H1 (cell line): Measurements from ENCODE around the gene SSTR3. TPM values are rescaled to one million over a fixed set of nuclear protein-coding genes. Genes with fewer than 3 reads are reported as not detected.

ENCODE experiments used
- CTCF ChIA-PET: fragments of 300-600 bp; sonication (Branson Sonifier 250); formaldehyde crosslinking; loops from one replicate; lab custom pipeline; 2021; ENCODE audit not compliant: partially characterized antibody; lab: Charles Lee
- POLR2A ChIA-PET: fragments of 300-600 bp; sonication (Branson Sonifier 250); formaldehyde crosslinking; loops from one replicate; lab custom pipeline; 2021; ENCODE audit warnings: inconsistent platforms; ENCODE audit not compliant: partially characterized antibody; lab: Charles Lee
- DNase-seq, 2 experiments: peaks; one replicate each; pipeline versions ENCODE4 v3.0.0 to v3.0.0-alpha.2; 2010 to 2022; ENCODE audit warnings: low spot score in 2 of 2, low read depth in 1 of 2, mixed read lengths in 1 of 2
- FAIRE-seq: peaks from 2 replicates; lab custom pipeline; 2011; peaks lifted over from hg19 to GRCh38; lab: Jason Lieb, UNC
- H2AFZ ChIP-seq: 2 replicates; pipeline ENCODE4 v1.8.1; 2012; ENCODE audit warnings: low read length, inconsistent platforms
- H2AK5ac ChIP-seq: 2 replicates; pipeline ENCODE4 v1.6.1; 2013; ENCODE audit warnings: low read depth, low read length
- H2BK120ac ChIP-seq: replicated peaks from 2 replicates; pipeline ENCODE3; 2013; ENCODE audit warnings: low read depth, low read length, inconsistent platforms
- H2BK12ac ChIP-seq: 2 replicates; pipeline ENCODE4 v1.6.1; 2013; ENCODE audit warnings: low read depth, low read length
- H2BK15ac ChIP-seq: 2 replicates; pipeline ENCODE4 v1.6.1; 2013; ENCODE audit warnings: low read length
- H2BK20ac ChIP-seq: 2 replicates; pipeline ENCODE4 v1.6.1; 2013; ENCODE audit warnings: low read length
- H2BK5ac ChIP-seq: 2 replicates; pipeline ENCODE4 v1.6.1; 2013; ENCODE audit warnings: low read depth, low read length
- H3K14ac ChIP-seq: 2 replicates; pipeline ENCODE4 v1.6.1; 2013; ENCODE audit warnings: inconsistent platforms; ENCODE audit not compliant: insufficient read length
- H3K18ac ChIP-seq: 2 replicates; pipeline ENCODE4 v1.6.1; 2013; ENCODE audit warnings: low read length; ENCODE audit errors: extremely low read depth
- H3K23ac ChIP-seq: 2 replicates; pipeline ENCODE4 v1.6.1; 2013; ENCODE audit warnings: inconsistent platforms; ENCODE audit not compliant: insufficient read length
- H3K23me2 ChIP-seq: 2 replicates; pipeline ENCODE4 v1.6.1; 2013; ENCODE audit warnings: low read depth, low read length
- H3K27ac ChIP-seq: 2 replicates; pipeline ENCODE4 v1.6.1; 2011; ENCODE audit warnings: low read depth, low read length, inconsistent platforms
- H3K27me3 ChIP-seq, 4 experiments: replicated peaks in 1 of 4; 1 replicate in 1 of 4; 2 replicates in 3 of 4; pipeline versions ENCODE4 v1.6.1 to v1.8.1; 2011 to 2013; ENCODE audit warnings: low read length in 3 of 4, mild to moderate bottlenecking in 3 of 4, inconsistent platforms in 2 of 4, mixed read lengths in 2 of 4, moderate library complexity in 1 of 4; ENCODE audit not compliant: control insufficient read depth in 3 of 4, insufficient read depth in 3 of 4; ENCODE audit errors: extremely low read depth in 1 of 4
- H3K36me3 ChIP-seq, 4 experiments: 2 replicates each; pipeline versions ENCODE4 v1.6.1 to v1.8.1; 2011 to 2013; ENCODE audit warnings: mild to moderate bottlenecking in 4 of 4, low read length in 3 of 4, moderate library complexity in 2 of 4, control low read depth in 1 of 4, inconsistent platforms in 1 of 4; ENCODE audit not compliant: insufficient read depth in 4 of 4, control insufficient read depth in 2 of 4
- H3K4ac ChIP-seq: replicated peaks from 2 replicates; pipeline ENCODE3; 2013; ENCODE audit warnings: low read length, low read depth, mixed read lengths, inconsistent platforms; ENCODE audit not compliant: insufficient read length
- H3K4me1 ChIP-seq, 4 experiments: replicated peaks in 1 of 4; 1 replicate in 1 of 4; 2 replicates in 3 of 4; pipeline versions ENCODE4 v1.6.1 to v1.8.1; 2011 to 2013; ENCODE audit warnings: low read length in 3 of 4, inconsistent platforms in 2 of 4, mixed read lengths in 1 of 4; ENCODE audit not compliant: insufficient read depth in 4 of 4, control insufficient read depth in 3 of 4
- H3K4me2 ChIP-seq, 2 experiments: 2 replicates each; pipeline versions ENCODE4 v1.6.1 to v1.8.1; 2011 to 2013; ENCODE audit warnings: low read depth in 2 of 2, low read length in 2 of 2, control low read depth in 1 of 2, inconsistent platforms in 1 of 2, mild to moderate bottlenecking in 1 of 2; ENCODE audit not compliant: insufficient read depth in 1 of 2
- H3K4me3 ChIP-seq, 4 experiments: fragments of 200-600, 300-600 bp in 1 of 4; sonication (generic), shearing (Covaris generic), sonication (Bioruptor Twin) in 1 of 4; 2 replicates each; pipeline versions ENCODE4 v1.5.1 to v1.8.1; 2011 to 2016; ENCODE audit warnings: low read length in 4 of 4, low read depth in 3 of 4, control low read depth in 2 of 4, inconsistent platforms in 2 of 4, mild to moderate bottlenecking in 2 of 4, mixed read lengths in 1 of 4, moderate library complexity in 1 of 4; ENCODE audit not compliant: insufficient read depth in 2 of 4; ENCODE audit errors: extremely low read depth in 1 of 4
- H3K56ac ChIP-seq: replicated peaks from 2 replicates; pipeline ENCODE3; 2013; ENCODE audit warnings: low read depth, mild to moderate bottlenecking, mixed read lengths, low read length, inconsistent platforms; ENCODE audit not compliant: insufficient read length
- H3K79me1 ChIP-seq: 2 replicates; pipeline ENCODE4 v1.6.1; 2013; ENCODE audit warnings: low read depth, low read length, control low read depth
- H3K79me2 ChIP-seq, 2 experiments: 2 replicates each; pipeline versions ENCODE4 v1.6.1 to v1.8.1; 2012 to 2013; ENCODE audit warnings: low read length in 2 of 2, mild to moderate bottlenecking in 2 of 2, inconsistent platforms in 1 of 2; ENCODE audit not compliant: insufficient read depth in 2 of 2, control insufficient read depth in 1 of 2
- H3K9ac ChIP-seq, 4 experiments: replicated peaks in 1 of 4; 1 replicate in 1 of 4; 2 replicates in 3 of 4; pipeline versions ENCODE4 v1.6.1 to v1.8.1; 2011 to 2013; ENCODE audit warnings: low read depth in 3 of 4, low read length in 3 of 4, control low read depth in 2 of 4, mild to moderate bottlenecking in 2 of 4, moderate library complexity in 2 of 4, inconsistent platforms in 1 of 4; ENCODE audit errors: extremely low read depth in 1 of 4
- H3K9me3 ChIP-seq, 2 experiments: 2 replicates each; pipeline versions ENCODE4 v1.6.1 to v1.8.1; 2012 to 2013; ENCODE audit warnings: mild to moderate bottlenecking in 2 of 2, moderate library complexity in 2 of 2, control low read depth in 1 of 2, inconsistent platforms in 1 of 2, low read depth in 1 of 2, low read length in 1 of 2, mixed read lengths in 1 of 2; ENCODE audit not compliant: insufficient read depth in 2 of 2
- H4K20me1 ChIP-seq, 2 experiments: replicated peaks in 1 of 2; 2 replicates each; pipeline versions ENCODE3 to v1.8.1; 2011 to 2013; ENCODE audit warnings: inconsistent platforms in 2 of 2, low read length in 2 of 2, mild to moderate bottlenecking in 1 of 2; ENCODE audit not compliant: insufficient read depth in 2 of 2, control insufficient read depth in 1 of 2
- H4K5ac ChIP-seq: 2 replicates; pipeline ENCODE4 v1.6.1; 2013; ENCODE audit warnings: low read length, low read depth, mixed read lengths, inconsistent platforms; ENCODE audit not compliant: insufficient read length
- H4K8ac ChIP-seq: 2 replicates; pipeline ENCODE4 v1.8.0; 2013; ENCODE audit warnings: mild to moderate bottlenecking, moderate library complexity, low read length, inconsistent platforms; ENCODE audit not compliant: insufficient read depth; ENCODE audit errors: extremely low read depth
- H4K91ac ChIP-seq: replicated peaks from 2 replicates; pipeline ENCODE3; 2013; ENCODE audit warnings: low read length, mixed read lengths, inconsistent platforms; ENCODE audit not compliant: insufficient read length
- RFX5 ChIP-seq: IDR thresholded peaks from 2 replicates; pipeline ENCODE4 v1.6.1; 2011; ENCODE audit warnings: low read depth, low read length, improper control_type of control experiment, borderline replicate concordance
- USF2 ChIP-seq: IDR thresholded peaks from 2 replicates; pipeline ENCODE4 v1.6.1; 2011; ENCODE audit warnings: low read length, improper control_type of control experiment
- WGBS, 2 experiments: shearing (Covaris generic) in 1 of 2; methylation state at CpG; one replicate each; pipeline versions ENCODE4 v1.1.6 to v1.1.7; 2013 to 2015; ENCODE audit warnings: low lambda C conversion rate in 2 of 2, mixed read lengths in 2 of 2, inconsistent platforms in 1 of 2, low coverage in 1 of 2, missing lambda C conversion rate in 1 of 2; ENCODE audit not compliant: insufficient replicate concordance in 2 of 2, insufficient coverage in 1 of 2, insufficient read length in 1 of 2; ENCODE audit errors: extremely low coverage in 1 of 2, missing lambda C conversion rate in 1 of 2; 5-methylcytosine and 5-hydroxymethylcytosine counted together
- polyA plus RNA-seq, 7 experiments: library from polyadenylated mRNA; depleted of rRNA in 3 of 7; stranded (reverse) in 5 of 7; unstranded in 2 of 7; fragments of >200 nt in 5 of 7; fragments of 200-250 nt in 2 of 7; gene quantifications; 1 replicate in 5 of 7; 2 replicates in 1 of 7; 4 replicates in 1 of 7; pipeline versions ENCODE4 v1.2.1 to v1.2.3, GENCODE V29; 2011 to 2013; ENCODE audit warnings: missing spikeins in 2 of 7, mixed read lengths in 2 of 7
- total RNA-seq: library from RNA; stranded (reverse); fragmentation: NEBNext Ultra II Directional; extraction: Animal tissue kit (Norgen Biotek cat#: 25700); gene quantifications from 2 replicates; pipeline ENCODE4 v1.2.1, GENCODE V29; 2021

The SSTR3 gene
- total and polyA plus RNA-seq, 2 of the 8 experiments (the other 6 are each of a cell fraction or from before 2014, with no cell fraction given), result 0.22 to 0.77 TPM

GRCh38 chr22:37203354-37204044 is 8.8 kb downstream of the SSTR3 start:
- H3K4me3 ChIP-seq, result no peak overlapping the region
- H4K91ac ChIP-seq, result peak overlapping the region; percentile 32
- H3K27me3 ChIP-seq, result no peaks in the 10 kb centered on the region
- no peak overlapping the region for H4K5ac ChIP-seq
- no peaks in the 10 kb centered on the region for H3K9me3 ChIP-seq
- peak overlapping the region; percentile 71 for H4K8ac ChIP-seq
- peaks cover 0 to 7% (median 3%) of the 10 kb centered on the region in 4 experiments; a peak in 3 of 7 replicates for H3K4me1 ChIP-seq
- POLR2A ChIA-PET, result no interaction called here
- no peaks in the 10 kb centered on the region for H3K79me2 ChIP-seq
- no peak overlapping the region for H3K4me2 ChIP-seq
- no peak overlapping the region; the same call in 1 of the 2 replicates for H2BK5ac ChIP-seq
- no peak overlapping the region for H3K9ac ChIP-seq
- no peak overlapping the region for H3K56ac ChIP-seq
- no peak overlapping the region for H3K14ac ChIP-seq
- no peaks in the 10 kb centered on the region for H3K36me3 ChIP-seq
- H3K27ac ChIP-seq, result no peak overlapping the region
- H3K18ac ChIP-seq, result no peak overlapping the region
- H4K20me1 ChIP-seq, result no peaks in the 10 kb centered on the region
- DNase-seq, result no peak
- no peak overlapping the region for H3K4ac ChIP-seq
- no peaks in the 10 kb centered on the region for H3K79me1 ChIP-seq
- H2BK120ac ChIP-seq, result no peak overlapping the region
- WGBS, 2 experiments, result 84% methylated on average over 16 of the region's 16 CpGs; no CpG with 5 or more reads in 1 of the 2 experiments
- H2BK12ac ChIP-seq, result 0 out of 2 replicates have a peak overlapping the region, but pooled peaks have one; percentile 60
- no peak overlapping the region for H2AK5ac ChIP-seq
- peak; percentile 62 for TF ChIP-seq USF2
- TF ChIP-seq RFX5, result no peak
- H2AFZ ChIP-seq, result no peak overlapping the region
- no peak overlapping the region for H2BK15ac ChIP-seq
- no peak overlapping the region for H3K23ac ChIP-seq
- no peak overlapping the region for H2BK20ac ChIP-seq
- peaks cover 5% of the 10 kb centered on the region for H3K23me2 ChIP-seq
- CTCF ChIA-PET, result interaction anchor here (1.0 kb wide), 1 partner anchor 57 kb away, joined by 3 read pairs; no protein-coding TSS in a partner anchor
- FAIRE-seq, result no peak
